NCI-H1436 (cell line): ENCODE data around the gene PTPRJ.
A peak's percentile ranks its signal among the peaks of the same experiment; 100 is the strongest.

Experiments used
- DNase-seq: peaks from one replicate; lab custom pipeline; 2025; lab: John Stamatoyannopoulos, UW

The PTPRJ gene

DNA sequence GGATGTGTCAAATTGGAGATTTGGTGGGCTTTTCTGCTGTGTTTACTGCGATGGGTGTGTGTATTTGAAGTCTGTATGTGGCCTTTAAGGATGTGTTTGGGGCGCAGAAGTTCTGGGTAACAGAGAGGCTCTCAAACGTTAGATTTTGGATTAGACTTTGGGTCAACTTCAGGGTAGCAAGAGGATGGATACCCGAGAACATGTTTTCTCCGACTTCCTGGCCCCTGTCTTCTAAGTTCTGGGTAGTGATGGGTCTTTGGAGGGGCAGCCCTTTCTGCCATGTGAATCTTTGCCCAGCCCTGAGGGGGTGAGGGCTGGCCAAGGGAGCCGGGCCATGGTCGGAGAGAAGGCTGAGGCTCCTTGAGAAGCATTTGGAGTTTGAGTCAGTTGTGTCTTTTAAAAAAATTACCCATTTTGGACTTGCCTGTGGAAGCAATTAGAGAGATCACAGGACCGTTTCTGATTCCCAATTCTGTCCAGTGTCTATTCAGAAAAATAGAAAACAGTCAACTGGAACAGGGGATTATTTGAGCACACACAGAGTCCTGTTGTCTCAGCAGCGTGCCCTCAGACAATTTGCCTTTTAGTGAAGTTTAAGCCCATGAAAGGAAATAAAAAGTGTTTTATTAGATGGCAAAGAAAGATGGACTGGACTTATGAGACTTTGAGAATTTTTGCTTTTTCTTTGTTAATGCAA lies 114.4 kb downstream of the PTPRJ start:
- DNase-seq, result no peak

DNA sequence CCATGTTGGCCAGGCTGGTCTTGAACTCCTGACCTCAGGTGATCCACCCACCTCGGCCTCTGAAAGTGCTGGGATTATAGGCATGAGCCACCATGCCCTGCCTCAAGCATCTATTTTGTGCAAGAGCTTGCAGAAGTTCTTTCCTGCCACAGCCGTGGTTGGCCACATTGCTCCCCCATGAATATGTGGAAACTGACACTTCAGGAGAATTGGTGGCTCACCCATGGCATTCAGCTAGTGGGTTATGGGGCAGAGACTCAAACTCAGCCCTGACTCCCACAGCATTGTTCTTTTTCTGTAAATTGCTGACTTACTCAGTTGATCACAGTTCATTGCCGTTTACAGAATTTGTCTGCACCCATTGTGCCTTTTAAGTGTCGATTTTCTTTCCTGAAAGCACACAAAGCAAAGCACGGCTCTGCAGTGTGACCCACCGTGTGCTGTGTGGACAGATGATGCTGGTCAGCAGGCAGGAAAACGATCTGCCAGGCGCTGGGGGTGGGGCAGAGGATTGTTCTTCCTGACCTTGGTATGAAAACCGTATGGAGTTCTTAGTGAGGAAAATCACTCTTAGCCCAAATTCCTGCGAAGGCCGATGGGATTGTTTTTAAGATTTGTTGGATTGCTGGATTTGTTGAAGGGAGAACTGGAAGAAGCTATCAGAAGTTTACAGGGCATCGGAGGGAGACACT lies 115.6 kb downstream of the PTPRJ start:
- no peak for DNase-seq

DNA sequence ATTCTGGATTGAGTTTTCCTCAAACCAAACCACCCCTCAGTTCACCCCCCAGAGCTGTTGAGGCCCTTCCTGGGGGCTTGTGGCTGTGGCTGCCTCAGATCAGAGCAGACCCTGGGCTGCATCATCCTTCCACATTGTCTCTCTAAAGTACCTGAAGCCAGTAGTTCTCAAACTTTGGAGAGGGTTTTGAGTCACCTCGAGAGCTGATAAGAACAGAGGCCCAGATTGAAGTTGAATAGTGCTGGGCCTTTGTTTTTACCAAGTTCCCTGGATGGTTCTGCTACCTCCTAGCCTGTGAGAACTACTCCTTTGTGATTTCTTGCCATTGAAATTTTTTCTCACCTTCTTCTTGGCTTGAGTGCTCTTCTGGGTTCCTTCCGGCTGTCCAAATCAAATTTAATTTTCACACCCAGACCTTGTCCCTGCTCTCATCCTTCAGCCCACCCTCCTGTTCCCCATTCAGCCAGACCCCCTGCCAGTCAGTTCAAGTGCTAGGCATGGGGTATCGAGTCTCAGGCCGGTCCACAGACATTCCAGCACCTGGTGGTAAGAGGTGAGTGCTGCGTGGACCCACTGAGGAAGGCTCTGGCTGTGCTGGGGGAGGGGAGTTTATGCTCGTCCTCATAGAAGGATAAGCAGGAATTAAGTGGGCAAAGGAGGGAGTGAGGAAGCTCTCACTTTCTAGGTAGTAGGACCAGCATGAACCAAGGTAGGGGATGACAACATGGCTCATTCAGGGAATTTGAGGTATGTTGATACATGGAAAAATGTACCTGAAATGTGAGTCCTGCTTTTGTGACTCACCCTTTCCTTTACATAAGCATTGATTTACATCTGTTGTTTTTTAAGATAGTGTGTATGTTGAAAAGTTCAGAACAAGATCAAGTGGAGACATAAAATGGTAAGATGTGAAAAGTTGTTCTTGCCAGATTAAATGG lies 116.5 kb downstream of the PTPRJ start:
- DNase-seq, result no peak

DNA sequence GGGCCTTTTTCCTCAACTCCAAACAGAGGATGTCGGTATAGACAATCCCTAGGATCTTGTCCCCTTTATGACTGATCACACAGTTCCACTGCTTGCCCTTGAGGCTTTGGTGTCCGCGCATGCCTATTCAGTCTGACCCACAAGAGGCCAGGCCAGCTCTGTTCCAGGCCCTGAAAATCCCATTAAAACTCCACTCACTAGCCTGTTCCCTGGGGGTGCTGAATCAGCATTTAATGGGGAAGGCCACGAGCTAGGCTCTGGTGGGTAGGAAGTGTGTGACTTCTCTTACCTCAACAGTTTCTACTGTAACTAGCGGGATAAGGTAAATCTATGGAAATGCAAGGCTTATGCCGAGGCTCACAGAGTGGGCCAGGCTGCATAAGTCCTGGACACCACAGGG lies 117.7 kb downstream of the PTPRJ start:
- DNase-seq, result no peak

DNA sequence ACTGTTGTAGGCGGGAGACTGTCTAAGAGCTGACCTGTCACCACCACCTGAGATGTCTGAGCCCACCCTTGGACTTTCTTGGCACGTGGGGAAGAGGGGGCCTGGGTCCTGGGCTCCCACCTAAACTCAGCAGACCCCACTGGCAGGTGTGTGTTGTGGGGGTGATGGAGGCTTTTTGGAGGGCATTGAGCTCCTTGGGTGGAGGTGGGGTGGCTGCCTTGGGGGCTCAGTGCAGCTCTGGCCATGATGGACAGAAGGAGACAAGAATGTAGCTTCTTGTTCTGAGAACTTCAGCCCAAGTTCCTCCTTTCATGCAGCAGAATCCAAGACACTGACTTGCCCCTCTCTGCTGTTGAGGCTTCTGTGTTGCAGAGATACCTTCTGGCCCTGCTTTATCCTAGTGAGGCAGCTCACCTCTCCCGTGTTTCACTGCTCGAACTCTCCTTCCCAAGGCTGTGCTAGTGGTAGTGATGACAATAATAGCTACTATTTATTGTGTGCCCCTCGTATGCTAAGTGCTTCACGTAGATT lies 119.6 kb downstream of the PTPRJ start:
- DNase-seq, result no peak

DNA sequence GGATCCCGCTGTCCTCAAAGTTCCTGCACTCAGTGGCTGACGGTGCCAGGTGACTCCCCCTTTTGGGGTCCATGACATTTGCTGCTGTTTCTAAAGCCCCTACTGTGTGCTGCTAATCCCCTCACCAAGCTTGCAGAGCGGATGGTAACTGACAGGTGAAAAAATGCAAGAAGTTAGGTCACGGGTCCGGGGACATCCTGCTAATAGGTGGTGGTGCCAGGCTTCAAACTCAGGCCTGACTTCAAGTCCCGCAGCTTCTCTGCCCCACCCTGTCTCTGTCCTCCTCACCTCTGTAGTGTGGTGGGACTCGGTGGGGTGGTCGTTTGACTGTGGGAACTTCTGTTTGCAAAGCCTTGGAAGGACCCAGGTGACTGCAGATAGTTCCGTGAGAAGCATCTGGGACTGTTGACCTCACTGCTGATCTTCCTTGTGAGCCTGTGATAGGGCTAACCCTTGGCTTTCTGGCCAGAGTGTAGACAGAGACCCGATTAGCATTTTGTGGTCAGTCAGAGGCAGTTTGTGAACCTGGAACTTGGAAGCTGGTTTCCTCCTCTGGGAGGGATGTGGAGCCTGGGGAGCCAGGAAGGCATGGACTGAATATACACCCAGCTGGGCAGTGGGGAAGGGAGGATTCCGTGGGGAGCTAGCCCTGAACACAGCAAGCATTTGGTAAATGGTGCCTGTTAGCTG lies 120.8 kb downstream of the PTPRJ start:
- no peak for DNase-seq

DNA sequence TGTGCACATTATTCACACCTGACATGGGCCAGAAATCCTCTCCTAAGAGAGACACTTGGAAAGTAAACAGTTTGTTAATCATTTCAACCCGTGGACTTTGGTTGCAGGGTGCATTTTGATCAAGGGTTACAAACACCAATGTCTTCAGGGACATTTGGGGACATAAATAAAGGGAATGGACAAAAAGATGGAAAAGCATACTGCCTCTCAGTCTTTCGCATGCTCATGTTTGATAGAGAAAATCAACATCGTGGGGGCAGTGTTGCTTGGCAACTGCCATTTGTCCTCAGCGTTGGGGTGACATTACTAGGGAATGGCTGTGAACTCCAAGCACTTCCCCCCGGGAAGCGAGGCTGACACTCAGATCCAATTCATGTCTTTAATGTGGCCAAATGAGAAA lies 121.6 kb downstream of the PTPRJ start:
- DNase-seq, result no peak

DNA sequence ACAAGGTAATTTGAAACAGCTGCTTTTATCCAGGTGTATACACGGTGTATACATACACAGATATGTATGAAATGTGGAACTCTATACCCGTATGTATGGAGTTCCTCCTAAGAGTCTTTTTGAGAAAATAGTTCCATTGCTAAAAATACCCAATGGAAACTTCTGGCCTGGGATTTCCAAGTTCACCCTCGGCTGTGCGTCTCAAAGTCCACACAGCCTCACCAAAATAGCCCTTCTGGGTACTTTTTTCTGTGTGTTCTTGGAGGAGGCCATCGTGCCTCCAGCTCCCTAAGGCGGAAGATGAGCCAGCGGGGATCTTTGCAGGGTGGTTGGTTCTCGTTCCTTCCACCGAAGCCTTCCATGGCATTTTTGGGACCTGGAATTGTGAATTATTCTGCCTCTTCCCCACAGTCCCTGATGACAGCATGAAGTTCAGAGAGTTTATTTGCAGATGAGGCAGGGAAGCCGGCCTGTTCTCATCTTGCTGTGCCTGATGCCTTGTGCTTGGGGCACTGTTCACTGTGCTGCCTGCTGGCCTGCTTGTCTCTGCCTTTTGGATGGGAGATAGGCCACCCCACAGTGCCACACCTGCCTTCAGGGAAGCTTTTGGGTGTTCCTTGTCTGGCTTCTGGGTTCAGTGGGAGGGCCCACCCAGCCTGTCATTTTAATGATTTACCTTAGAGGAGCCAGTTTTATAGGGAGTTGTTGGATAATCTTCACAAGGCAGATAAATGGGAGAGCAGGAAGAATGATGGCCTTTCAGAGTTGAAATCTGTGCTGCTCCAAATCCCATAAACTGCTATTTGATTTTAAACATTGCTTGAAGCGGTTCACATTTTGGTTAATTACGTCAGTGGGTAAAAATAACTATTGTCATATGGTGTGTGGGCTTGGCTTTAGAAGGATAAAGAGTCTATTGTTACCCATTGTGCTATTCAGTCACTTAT lies 123.5 kb downstream of the PTPRJ start:
- no peak for DNase-seq

DNA sequence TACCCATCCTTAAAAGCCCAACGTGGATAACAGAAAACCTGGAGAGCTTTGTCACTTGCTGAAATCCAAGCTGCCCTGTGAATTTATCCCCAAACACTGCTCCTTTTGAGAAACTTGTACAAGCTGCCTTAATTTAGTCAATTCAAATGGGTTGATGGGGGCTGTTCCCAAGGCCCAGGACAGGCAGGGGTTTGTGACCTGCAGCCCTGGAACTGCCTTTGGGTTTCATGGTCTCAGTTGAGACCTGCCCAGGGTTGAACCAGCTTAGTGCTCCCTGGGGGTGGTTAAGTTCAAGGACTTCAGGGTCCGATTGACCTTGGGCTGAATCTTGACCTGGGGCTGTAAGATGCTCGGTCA lies 124.2 kb downstream of the PTPRJ start:
- DNase-seq, result no peak

DNA sequence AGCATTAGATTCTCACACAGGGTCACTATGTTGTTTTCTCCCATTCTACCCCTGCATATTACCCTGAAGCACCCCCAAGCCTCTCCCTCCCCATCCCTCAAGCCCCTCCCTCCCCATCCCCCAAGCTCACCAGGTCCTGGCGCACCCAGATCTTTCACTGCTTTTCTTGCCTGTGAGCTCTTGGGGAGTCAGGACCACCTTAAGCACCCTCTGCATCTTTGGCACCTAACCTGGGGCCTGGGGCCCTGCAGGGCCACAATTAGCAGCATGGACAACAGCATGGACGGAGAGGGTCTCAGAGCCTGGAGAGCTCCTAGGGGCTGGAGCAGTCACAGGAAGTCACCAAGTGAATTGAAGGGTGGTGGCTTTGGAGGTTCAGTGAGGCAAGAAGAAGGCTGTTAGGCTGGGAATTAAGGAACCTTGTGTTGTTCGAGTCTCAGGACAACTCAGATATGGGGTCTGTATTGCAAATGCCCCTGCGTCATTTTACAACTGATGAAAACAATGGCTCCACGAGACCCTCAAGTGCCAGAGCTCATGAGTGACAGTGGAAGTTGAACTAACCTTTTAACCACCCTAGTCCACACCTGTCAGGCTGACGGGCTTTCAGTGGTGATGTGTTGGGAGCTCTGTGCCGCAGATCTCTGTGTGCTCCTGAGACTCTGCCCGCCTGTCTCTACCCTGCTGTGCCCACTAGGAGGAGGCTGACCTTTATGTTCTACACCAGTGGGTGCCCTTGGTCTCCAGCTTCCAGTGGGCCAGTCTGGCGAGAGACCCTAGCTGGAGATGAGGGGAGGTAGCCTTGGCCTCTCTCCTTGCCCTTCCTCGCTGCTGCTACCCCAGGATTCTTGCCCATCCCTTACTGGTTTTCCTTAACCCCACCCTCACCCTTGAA lies 125.0 kb downstream of the PTPRJ start:
- no peak for DNase-seq

DNA sequence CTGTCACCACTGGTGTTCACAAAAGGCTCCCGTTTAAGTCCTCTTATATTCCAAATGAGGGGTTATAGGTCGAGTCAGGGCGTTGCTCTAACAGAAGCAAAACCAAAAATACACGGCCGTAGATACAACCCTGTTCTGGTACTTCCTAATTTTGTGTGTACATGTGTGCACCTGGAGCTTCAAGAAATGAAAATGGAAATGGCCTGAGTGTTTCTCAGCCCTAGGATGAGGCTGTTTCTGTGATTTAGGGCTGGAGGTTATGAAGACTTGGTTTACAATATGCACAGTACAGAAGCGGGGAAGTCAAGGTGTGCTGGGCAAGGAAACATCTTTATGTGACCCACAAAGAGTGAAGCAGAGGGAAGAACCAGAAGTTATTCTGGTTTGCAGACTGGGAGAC lies 125.8 kb downstream of the PTPRJ start:
- DNase-seq, result no peak

DNA sequence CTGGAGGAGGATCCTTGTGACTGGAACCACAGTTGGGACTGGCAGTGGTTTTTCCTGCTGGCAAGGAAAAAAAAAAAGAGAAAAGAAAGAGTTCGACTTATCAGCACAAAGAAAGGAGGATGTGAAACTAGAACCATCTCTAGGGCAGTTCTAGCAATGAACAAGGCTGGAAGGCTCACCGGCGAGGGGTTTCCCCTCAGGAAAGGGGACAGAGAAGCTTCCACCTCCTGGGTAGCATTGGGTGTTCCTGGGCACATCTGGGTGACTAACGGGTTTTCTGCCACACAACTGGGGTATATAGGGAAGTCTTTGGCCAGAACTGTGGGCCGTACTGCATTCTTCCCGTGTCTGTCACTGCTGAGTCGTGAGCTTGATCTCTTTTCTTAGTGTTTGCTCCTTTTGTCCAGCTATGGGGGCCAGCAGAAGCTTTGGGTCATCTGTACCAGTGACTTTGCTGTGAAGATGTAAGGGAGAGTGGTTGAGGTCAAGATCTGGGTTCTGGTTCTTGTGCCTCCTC lies 126.9 kb downstream of the PTPRJ start:
- DNase-seq, result no peak

DNA sequence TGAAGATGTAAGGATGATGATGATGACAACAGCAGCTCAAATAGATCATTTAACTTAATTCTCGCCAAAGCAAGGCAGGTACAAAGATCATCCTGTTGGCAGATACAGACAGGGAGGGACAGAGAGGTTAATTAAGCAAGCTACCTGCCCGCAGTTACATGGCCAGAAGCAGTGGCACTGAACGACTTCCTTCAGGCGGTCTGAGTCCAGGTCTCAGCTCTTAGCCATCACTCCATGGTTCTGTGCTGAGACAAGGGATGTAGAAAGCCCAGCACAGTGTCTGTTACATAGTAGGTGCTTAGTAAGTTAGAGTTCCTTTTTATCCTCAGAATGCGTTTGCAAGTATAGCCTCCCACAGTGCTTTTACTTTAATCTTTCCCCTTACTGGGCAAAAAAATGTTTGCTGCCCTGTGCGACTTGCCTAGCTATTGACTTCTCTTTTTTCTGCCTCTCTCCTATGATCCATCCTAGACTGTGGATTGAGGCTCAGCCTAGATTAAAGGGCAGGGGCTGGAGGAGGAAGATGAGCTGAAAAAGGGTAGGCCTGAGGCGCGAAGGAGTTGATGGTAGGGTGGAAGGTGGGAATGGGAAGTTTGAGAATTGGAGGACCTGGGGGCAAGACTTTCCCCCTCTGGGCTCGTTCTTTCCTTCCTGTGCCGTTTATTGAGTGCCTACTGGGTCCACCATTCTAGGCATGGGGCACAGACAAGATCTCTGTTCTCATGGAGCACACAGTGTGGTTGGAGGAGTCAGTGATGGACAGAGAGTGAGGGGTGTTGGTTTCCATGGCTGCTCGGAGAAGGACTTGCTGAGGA lies 128.1 kb downstream of the PTPRJ start:
- DNase-seq, result no peak

DNA sequence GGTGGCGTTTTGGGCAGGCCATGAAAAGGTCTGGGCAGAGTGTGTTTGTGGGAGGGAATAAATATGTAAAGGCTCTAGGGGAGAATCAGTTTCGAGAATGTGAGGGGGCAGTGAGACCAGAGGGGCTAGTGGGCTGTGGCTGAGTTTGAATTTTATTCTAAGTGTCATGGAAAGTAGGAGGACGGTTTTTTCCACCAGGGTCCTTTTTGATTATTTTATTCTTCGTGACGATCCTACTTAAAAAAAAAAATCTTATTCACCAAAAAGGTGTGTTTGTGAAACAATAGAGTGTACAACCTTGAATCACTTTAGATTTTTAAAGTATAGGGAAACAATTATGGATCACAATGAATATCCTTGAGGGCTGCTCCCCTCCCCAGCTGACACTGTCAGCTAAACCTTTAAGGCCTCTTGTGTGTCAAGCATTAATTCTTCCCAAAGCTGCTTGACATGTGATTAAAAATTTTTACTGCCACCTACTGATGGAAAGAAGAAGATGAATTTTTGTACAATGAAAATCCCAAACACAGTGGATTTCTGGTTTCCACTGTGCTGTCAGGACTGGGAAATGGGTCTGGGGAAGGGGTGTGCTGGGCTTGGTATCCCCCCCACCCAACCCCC lies 128.8 kb downstream of the PTPRJ start:
- DNase-seq, result peak; percentile 57

DNA sequence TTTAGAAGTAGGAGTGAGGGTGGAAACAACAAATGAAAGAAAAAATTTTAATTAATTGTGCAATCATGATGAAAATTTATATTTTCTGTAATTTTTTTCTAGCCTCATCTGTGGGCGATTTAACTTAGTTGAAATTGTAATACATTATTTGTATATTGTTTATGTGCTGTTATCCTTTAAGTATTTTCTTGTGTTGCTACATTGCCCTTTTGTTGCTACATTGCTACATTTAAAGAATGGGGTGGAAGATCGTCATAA lies 130.1 kb downstream of the PTPRJ start:
- DNase-seq, result no peak

DNA sequence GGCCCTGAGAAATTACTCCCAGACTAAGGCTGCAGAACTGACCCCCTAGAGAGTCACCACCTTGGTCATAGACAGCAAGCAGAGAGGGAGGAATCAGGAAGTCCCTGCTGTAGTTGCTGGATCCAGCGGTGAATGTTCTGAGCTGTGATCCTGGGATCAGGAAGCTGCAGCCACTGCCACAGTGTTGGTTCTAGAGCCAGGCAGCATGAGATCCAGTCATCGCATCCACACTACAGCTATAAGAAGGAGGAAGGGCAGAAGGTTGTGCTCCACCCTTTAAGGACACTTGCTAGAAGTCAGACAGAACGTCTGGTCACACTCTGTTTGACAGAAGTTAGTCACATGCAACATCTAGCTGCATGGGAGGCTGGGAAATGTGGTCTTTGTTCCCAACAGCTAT lies 131.5 kb downstream of the PTPRJ start:
- no peak for DNase-seq

DNA sequence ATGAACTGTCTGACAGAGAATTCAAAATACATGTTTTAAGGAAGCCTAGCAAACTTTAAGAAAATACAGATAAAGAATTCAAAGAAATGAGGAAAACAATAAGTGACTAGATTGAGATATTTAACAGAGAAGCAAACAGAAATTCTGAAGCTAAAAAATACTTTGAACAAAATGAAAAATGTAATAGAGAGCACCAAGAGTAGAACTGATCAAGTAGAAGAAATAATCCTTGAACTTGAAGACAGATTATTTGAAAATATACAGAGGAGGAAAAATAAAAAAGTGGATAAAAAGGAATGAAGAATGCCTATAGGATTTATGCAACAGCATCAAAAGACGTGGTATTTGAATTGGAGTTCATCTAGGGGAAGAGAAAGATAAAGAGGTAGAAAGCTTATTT lies 134.4 kb downstream of the PTPRJ start:
- no peak for DNase-seq

DNA sequence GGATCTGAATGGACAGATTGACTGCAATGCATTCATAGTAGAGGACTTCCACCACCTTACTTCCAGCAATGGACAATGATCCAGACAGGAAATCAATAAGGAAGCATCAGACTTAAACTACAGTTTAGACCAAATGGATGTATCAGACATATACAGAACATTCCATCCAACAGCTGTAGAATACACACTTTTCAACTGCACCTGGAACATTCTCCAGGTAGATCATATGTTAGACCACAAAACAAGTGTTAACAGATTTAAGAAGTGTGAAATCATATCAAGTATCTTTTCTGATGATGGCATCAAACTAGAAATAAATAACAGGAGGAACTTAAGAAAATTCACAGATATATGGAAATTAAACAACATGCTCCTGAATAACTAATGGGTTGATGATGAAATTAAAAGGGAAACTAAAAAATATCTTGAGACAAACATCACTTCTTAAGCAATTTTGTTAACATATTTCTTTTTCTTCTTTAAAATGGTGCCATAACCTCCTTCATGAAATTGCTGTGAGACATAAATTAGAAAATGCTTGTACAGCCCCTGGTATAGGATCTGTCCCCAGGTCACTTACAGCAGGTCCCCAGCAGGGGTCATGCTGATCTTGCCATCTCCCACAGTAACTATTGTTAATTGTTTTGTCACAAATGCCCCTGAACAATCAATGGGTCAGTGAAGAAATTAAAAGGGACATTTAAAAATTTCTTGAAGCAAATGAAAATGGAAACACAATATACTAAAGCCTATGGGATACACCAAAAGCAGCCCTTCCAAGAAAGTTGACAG lies 136.3 kb downstream of the PTPRJ start:
- DNase-seq, result no peak
